A204.1 (cell line): ENCODE measurements around the gene SLC7A6OS.

Experiments used
- FAIRE-seq: peaks from 2 replicates; lab custom pipeline; 2012; peaks lifted over from hg19 to GRCh38; lab: Jason Lieb, UNC

Gene SLC7A6OS

GRCh38 chr16:68276223-68276622, 34.5 kb downstream of the SLC7A6OS start:
- FAIRE-seq: no peak

- FAIRE-seq: no peak
Observed at GRCh38 chr16:68275611-68276191, 35.0 kb downstream of the SLC7A6OS start.

GRCh38 chr16:68274441-68274840, 36.3 kb downstream of the SLC7A6OS start:
- FAIRE-seq: no peak

- FAIRE-seq: no peak
Observed at GRCh38 chr16:68273896-68274295, 36.9 kb downstream of the SLC7A6OS start.

- FAIRE-seq: no peak
Observed at GRCh38 chr16:68273459-68273858, 37.3 kb downstream of the SLC7A6OS start.

- FAIRE-seq: no peak
Observed at GRCh38 chr16:68272507-68273209, 38.1 kb downstream of the SLC7A6OS start.

GRCh38 chr16:68270353-68270752, 40.4 kb downstream of the SLC7A6OS start:
- no peak for FAIRE-seq

GRCh38 chr16:68269793-68270192, 41.0 kb downstream of the SLC7A6OS start:
- FAIRE-seq: no peak

- no peak for FAIRE-seq
Observed at GRCh38 chr16:68267612-68268405, 42.9 kb downstream of the SLC7A6OS start.

GRCh38 chr16:68265078-68265920, 45.4 kb downstream of the SLC7A6OS start:
- no peak for FAIRE-seq

GRCh38 chr16:68264128-68265077, 46.3 kb downstream of the SLC7A6OS start, which contains the start of gene SLC7A6:
TSS of gene SLC7A6 (plus strand) at chr16:68264526. CDS start at chr16:68274727, 10,201 bp downstream.
- FAIRE-seq: no peak

GRCh38 chr16:68263559-68264127, 47.1 kb downstream of the SLC7A6OS start:
- no peak for FAIRE-seq

GRCh38 chr16:68259007-68259825, 51.5 kb downstream of the SLC7A6OS start:
- FAIRE-seq: no peak

GRCh38 chr16:68257906-68258800, 52.6 kb downstream of the SLC7A6OS start:
- FAIRE-seq: no peak

GRCh38 chr16:68257251-68257905, 53.4 kb downstream of the SLC7A6OS start:
- no peak for FAIRE-seq

- no peak for FAIRE-seq
Observed at GRCh38 chr16:68255712-68256111, 55.0 kb downstream of the SLC7A6OS start.

GRCh38 chr16:68253721-68254120, 57.0 kb downstream of the SLC7A6OS start:
- FAIRE-seq: no peak

GRCh38 chr16:68252383-68252782, 58.4 kb downstream of the SLC7A6OS start:
- FAIRE-seq: no peak
